Neuronal stem cell (in vitro differentiated cells): ENCODE data around the gene GADL1. TPM values are rescaled to one million over a fixed set of nuclear protein-coding genes. Genes with fewer than 3 reads are reported as not detected.

Experiments used
- DNase-seq: peaks from one replicate; pipeline ENCODE4 v3.0.0-alpha.2; 2013; ENCODE audit warnings: low spot score
- H2AFZ ChIP-seq: one replicate; pipeline ENCODE4 v1.6.1; 2013; ENCODE audit warnings: mild to moderate bottlenecking, low read length, inconsistent platforms
- H2AK5ac ChIP-seq: 2 replicates; pipeline ENCODE4 v1.6.1; 2013; ENCODE audit warnings: low read depth, mild to moderate bottlenecking, inconsistent platforms, low read length, moderate library complexity, mixed read lengths
- H2BK120ac ChIP-seq: 2 replicates; pipeline ENCODE4 v1.6.1; 2013; ENCODE audit warnings: low read depth, mild to moderate bottlenecking, inconsistent platforms, low read length, moderate library complexity, mixed read lengths
- H2BK12ac ChIP-seq: one replicate; pipeline ENCODE4 v1.6.1; 2013; ENCODE audit warnings: low read length, inconsistent platforms
- H2BK15ac ChIP-seq: 2 replicates; pipeline ENCODE4 v1.6.1; 2013; ENCODE audit warnings: mild to moderate bottlenecking, low read length, inconsistent platforms, mixed read lengths
- H2BK5ac ChIP-seq: one replicate; pipeline ENCODE4 v1.6.1; 2013; ENCODE audit warnings: inconsistent platforms, mild to moderate bottlenecking, low read length, moderate library complexity
- H3K14ac ChIP-seq: one replicate; pipeline ENCODE4 v1.6.1; 2013; ENCODE audit warnings: low read length, inconsistent platforms
- H3K18ac ChIP-seq: 2 replicates; pipeline ENCODE4 v1.6.1; 2013; ENCODE audit warnings: low read length, inconsistent platforms
- H3K23ac ChIP-seq: 2 replicates; pipeline ENCODE4 v1.6.1; 2013; ENCODE audit warnings: low read depth, mild to moderate bottlenecking, mixed read lengths, low read length, inconsistent platforms; ENCODE audit not compliant: poor library complexity
- H3K27ac ChIP-seq: replicated peaks from 3 replicates; pipeline ENCODE4 v1.5.1; 2013; ENCODE audit warnings: low read length, inconsistent platforms
- H3K27me3 ChIP-seq, 3 experiments: 2 replicates each; pipeline ENCODE4 v1.6.1; 2013; ENCODE audit warnings: low read length in 3 of 3, mild to moderate bottlenecking in 2 of 3, inconsistent platforms in 1 of 3, low read depth in 1 of 3, mixed read lengths in 1 of 3, moderate library complexity in 1 of 3; ENCODE audit not compliant: control insufficient read depth in 3 of 3, insufficient read depth in 3 of 3
- H3K36me3 ChIP-seq, 2 donors: replicated peaks in 1 of 2; 2 replicates each; pipeline ENCODE4 v1.6.1; 2013; ENCODE audit warnings: low read length in 2 of 2; ENCODE audit not compliant: control insufficient read depth in 2 of 2, insufficient read depth in 2 of 2
- H3K4ac ChIP-seq: 2 replicates; pipeline ENCODE4 v1.6.1; 2013; ENCODE audit warnings: inconsistent platforms, mild to moderate bottlenecking, low read length, moderate library complexity
- H3K4me1 ChIP-seq, 2 donors: 1 replicate in 1 of 2; 2 replicates in 1 of 2; pipeline ENCODE4 v1.6.1; 2013; ENCODE audit warnings: low read length in 2 of 2, low read depth in 1 of 2; ENCODE audit not compliant: control insufficient read depth in 2 of 2, insufficient read depth in 1 of 2
- H3K4me2 ChIP-seq: one replicate; pipeline ENCODE4 v1.6.1; 2013; ENCODE audit warnings: mild to moderate bottlenecking, low read length, inconsistent platforms; ENCODE audit not compliant: insufficient read depth, poor library complexity, severe bottlenecking
- H3K4me3 ChIP-seq, 2 donors: 2 replicates each; pipeline ENCODE4 v1.5.1; 2013; ENCODE audit warnings: low read length in 2 of 2, mild to moderate bottlenecking in 2 of 2, inconsistent platforms in 1 of 2, moderate library complexity in 1 of 2
- H3K79me1 ChIP-seq: one replicate; pipeline ENCODE4 v1.6.1; 2013; ENCODE audit warnings: low read depth, mild to moderate bottlenecking, inconsistent platforms, low read length, moderate library complexity
- H3K9ac ChIP-seq: one replicate; pipeline ENCODE4 v1.6.1; 2013; ENCODE audit warnings: mild to moderate bottlenecking, low read depth, low read length, inconsistent platforms; ENCODE audit not compliant: poor library complexity
- H3K9me3 ChIP-seq, 2 donors: replicated peaks in 1 of 2; 2 replicates each; pipeline versions ENCODE3 to v1.6.1; 2013; ENCODE audit warnings: low read length in 2 of 2, mild to moderate bottlenecking in 2 of 2, inconsistent platforms in 1 of 2, low read depth in 1 of 2, mixed read lengths in 1 of 2, moderate library complexity in 1 of 2; ENCODE audit not compliant: control insufficient read depth in 2 of 2, insufficient read depth in 1 of 2
- H4K8ac ChIP-seq: one replicate; pipeline ENCODE4 v1.6.1; 2013; ENCODE audit warnings: low read depth, mild to moderate bottlenecking, inconsistent platforms, low read length, moderate library complexity
- H4K91ac ChIP-seq: one replicate; pipeline ENCODE4 v1.6.1; 2013; ENCODE audit warnings: low read length, low read depth, mild to moderate bottlenecking, inconsistent platforms; ENCODE audit not compliant: poor library complexity
- WGBS, 2 donors: extraction: QIAGEN DNeasy Blood & Tissue Kit; methylation state at CpG; one replicate each; pipeline ENCODE4 v1.1.7; 2013; ENCODE audit warnings: missing lambda C conversion rate in 2 of 2, mixed read lengths in 1 of 2; ENCODE audit not compliant: insufficient read length in 2 of 2, insufficient replicate concordance in 1 of 2; ENCODE audit errors: extremely low coverage in 2 of 2; 5-methylcytosine and 5-hydroxymethylcytosine counted together
- polyA plus RNA-seq, 2 experiments: library from polyadenylated mRNA; stranded (reverse); fragments of 200-250 nt; gene quantifications; one replicate each; pipeline ENCODE4 v1.2.3, GENCODE V29; 2013

GADL1 gene
- not detected for polyA plus RNA-seq (2013, experiment 1 of 2)
- not detected for polyA plus RNA-seq (2013, experiment 2 of 2)

- Histone ChIP-seq H2AK5ac (no peak within 1 kb of the TSS), H3K14ac (no peak within 1 kb of the TSS), H3K4me1 (peaks cover 0 to 4% of the 10 kb centered on the region in 2 donors), H3K23ac (no peak within 1 kb of the TSS), H2BK5ac (peak within 1 kb of the TSS; percentile 53), H3K4me3 (peak within 1 kb of the TSS; percentile 29 to 78), H3K9me3 (no peaks in the 10 kb centered on the region), H3K4me2 (peak within 1 kb of the TSS; percentile 91), H3K36me3 (no peaks in the 10 kb centered on the region), H3K9ac (no peak within 1 kb of the TSS), H2BK15ac (peak within 1 kb of the TSS; percentile 85), H4K91ac (no peak within 1 kb of the TSS), H3K4ac (no peak within 1 kb of the TSS), H2BK120ac (no peak within 1 kb of the TSS), H3K79me1 (no peaks in the 10 kb centered on the region), H2AFZ (peak within 1 kb of the TSS; percentile 81), H2BK12ac (peak within 1 kb of the TSS; percentile 73), H3K27me3 (peaks cover 0 to 39% (median 12%) of the 10 kb centered on the region in 3 experiments), H3K18ac (peak within 1 kb of the TSS; percentile 52), H3K27ac (no peak within 1 kb of the TSS), H4K8ac (no peak within 1 kb of the TSS)
- no CpG with 5 or more reads among the region's 38 CpGs for WGBS, 2 donors
- peak; percentile 27 for DNase-seq
Observed at GRCh38 chr3:30894521-30895251, at the start of gene GADL1. TSS of gene GADL1 (minus strand) at chr3:30894661. CDS start at chr3:30894614, 47 bp downstream.

GRCh38 chr3:30944124-30944523, 49.7 kb upstream of the GADL1 start:
- H4K91ac ChIP-seq: no peak overlapping the region
- H3K4ac ChIP-seq: no peak overlapping the region
- H3K4me1 ChIP-seq: peaks cover 0 to 7% of the 10 kb centered on the region in 2 donors
- H3K23ac ChIP-seq: no peak overlapping the region
- no peaks in the 10 kb centered on the region for H3K27me3 ChIP-seq
- no peak overlapping the region for H4K8ac ChIP-seq
- H2AK5ac ChIP-seq: no peak overlapping the region
- H3K14ac ChIP-seq: no peak overlapping the region
- DNase-seq: no peak
- H3K4me3 ChIP-seq: no peak overlapping the region
- H3K27ac ChIP-seq: no peak overlapping the region
- WGBS, 2 donors: no CpG with 5 or more reads among the region's 2 CpGs
- no peak overlapping the region for H3K9ac ChIP-seq
- no peaks in the 10 kb centered on the region for H3K9me3 ChIP-seq
- no peak overlapping the region for H2BK120ac ChIP-seq
- no peak overlapping the region for H3K4me2 ChIP-seq
- no peaks in the 10 kb centered on the region for H3K36me3 ChIP-seq
- H3K79me1 ChIP-seq: no peaks in the 10 kb centered on the region
- no peak overlapping the region for H2BK15ac ChIP-seq
- no peak overlapping the region for H2BK5ac ChIP-seq
- H2AFZ ChIP-seq: no peak overlapping the region
- H3K18ac ChIP-seq: no peak overlapping the region
- no peak overlapping the region for H2BK12ac ChIP-seq

GRCh38 chr3:30943206-30943605, 48.7 kb upstream of the GADL1 start:
- H3K9ac ChIP-seq: no peak overlapping the region
- H3K27me3 ChIP-seq: no peaks in the 10 kb centered on the region
- no peak overlapping the region for H2BK15ac ChIP-seq
- no peak overlapping the region for H3K4me2 ChIP-seq
- no peak overlapping the region for H3K4ac ChIP-seq
- no CpG with 5 or more reads among the region's 6 CpGs for WGBS, 2 donors
- H4K8ac ChIP-seq: no peak overlapping the region
- H2AK5ac ChIP-seq: no peak overlapping the region
- no peaks in the 10 kb centered on the region for H3K9me3 ChIP-seq
- no peak overlapping the region for H2AFZ ChIP-seq
- no peak overlapping the region for H3K18ac ChIP-seq
- no peak overlapping the region for H3K4me3 ChIP-seq
- peaks cover 0 to 7% of the 10 kb centered on the region in 2 donors for H3K4me1 ChIP-seq
- no peak overlapping the region for H2BK120ac ChIP-seq
- no peak overlapping the region for H3K27ac ChIP-seq
- no peak for DNase-seq
- no peak overlapping the region for H2BK5ac ChIP-seq
- H3K14ac ChIP-seq: no peak overlapping the region
- no peaks in the 10 kb centered on the region for H3K36me3 ChIP-seq
- no peak overlapping the region for H3K23ac ChIP-seq
- H3K79me1 ChIP-seq: no peaks in the 10 kb centered on the region
- no peak overlapping the region for H4K91ac ChIP-seq
- no peak overlapping the region for H2BK12ac ChIP-seq

GRCh38 chr3:30941342-30941741, 46.9 kb upstream of the GADL1 start:
- H2BK120ac ChIP-seq: no peak overlapping the region
- H3K27me3 ChIP-seq: no peaks in the 10 kb centered on the region
- peaks cover 0 to 7% of the 10 kb centered on the region in 2 donors for H3K4me1 ChIP-seq
- no peak overlapping the region for H2BK15ac ChIP-seq
- no peaks in the 10 kb centered on the region for H3K36me3 ChIP-seq
- no peak overlapping the region for H3K4me3 ChIP-seq
- H2AK5ac ChIP-seq: no peak overlapping the region
- no peaks in the 10 kb centered on the region for H3K79me1 ChIP-seq
- peak overlapping the region; percentile 24 for H3K9ac ChIP-seq
- no peak overlapping the region for H3K14ac ChIP-seq
- no peak overlapping the region for H3K4ac ChIP-seq
- no peak for DNase-seq
- no peak overlapping the region for H3K27ac ChIP-seq
- H4K91ac ChIP-seq: peak overlapping the region; percentile 72
- no peak overlapping the region for H4K8ac ChIP-seq
- H3K9me3 ChIP-seq: no peaks in the 10 kb centered on the region
- H2BK5ac ChIP-seq: no peak overlapping the region
- peak overlapping the region; percentile 48 for H3K18ac ChIP-seq
- no peak overlapping the region for H2AFZ ChIP-seq
- no peak overlapping the region for H3K23ac ChIP-seq
- H3K4me2 ChIP-seq: no peak overlapping the region
- WGBS, 2 donors: no CpG with 5 or more reads among the region's 2 CpGs
- H2BK12ac ChIP-seq: no peak overlapping the region
